Glomerular endothelial cell (primary cell): ENCODE measurements around the gene KIAA0408. TPM values are rescaled to one million over a fixed set of nuclear protein-coding genes. Genes with fewer than 3 reads are reported as not detected.
"Not testable (repeated sequence)": the region's sequence is repeated elsewhere in the genome, so short reads cannot be mapped to it uniquely, and the experiment has no call there.

ENCODE experiments used
- DNase-seq: peaks from one replicate; pipeline ENCODE4 v3.0.0-alpha.2; 2011; ENCODE audit warnings: low read depth, low spot score; ENCODE audit errors: extremely low read depth
- total RNA-seq: library from RNA; depleted of rRNA; stranded (reverse); fragments of >200 nt; gene quantifications from 2 replicates; pipeline ENCODE4 v1.2.3, GENCODE V29; 2015

KIAA0408 gene
- total RNA-seq, 1 donor from 2014 or later: 0.64 TPM

DNA sequence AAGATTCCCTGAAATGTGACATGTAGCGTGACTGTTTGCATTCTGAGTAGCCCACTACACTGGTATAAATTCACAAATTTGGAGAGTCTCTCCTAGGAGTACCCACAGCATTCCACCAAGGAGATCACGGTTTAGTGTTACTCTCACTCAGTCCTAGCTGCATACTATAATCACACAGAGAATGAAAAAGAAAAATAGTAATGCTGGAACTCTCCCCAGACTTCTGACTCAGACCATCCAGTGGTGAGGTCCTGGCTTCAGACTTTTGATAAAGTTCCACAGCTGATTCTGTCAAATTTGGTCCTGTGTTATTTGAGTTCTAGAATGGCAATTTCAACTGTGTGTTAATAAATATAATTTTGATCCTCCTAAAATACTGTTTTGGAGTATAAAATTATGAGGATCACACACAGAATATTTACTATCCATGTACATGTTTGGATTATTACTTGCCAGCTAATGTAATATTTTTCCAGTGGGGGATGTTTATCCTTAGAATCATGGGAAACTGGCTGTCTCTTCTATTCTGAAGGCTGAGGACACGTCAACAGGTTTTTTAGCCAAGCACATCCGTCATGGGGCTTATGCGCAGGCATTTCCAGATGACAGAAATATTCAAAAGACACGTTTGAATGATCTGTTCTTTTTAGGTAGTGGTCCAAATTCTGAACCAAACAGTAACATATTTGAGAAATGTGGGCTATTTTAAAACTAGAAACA lies 5.1 kb upstream of the KIAA0408 start:
- no peak for DNase-seq

- no peak for DNase-seq
Measured at GRCh38 chr6:127463056-127463455, 3.9 kb upstream of the KIAA0408 start.

DNA sequence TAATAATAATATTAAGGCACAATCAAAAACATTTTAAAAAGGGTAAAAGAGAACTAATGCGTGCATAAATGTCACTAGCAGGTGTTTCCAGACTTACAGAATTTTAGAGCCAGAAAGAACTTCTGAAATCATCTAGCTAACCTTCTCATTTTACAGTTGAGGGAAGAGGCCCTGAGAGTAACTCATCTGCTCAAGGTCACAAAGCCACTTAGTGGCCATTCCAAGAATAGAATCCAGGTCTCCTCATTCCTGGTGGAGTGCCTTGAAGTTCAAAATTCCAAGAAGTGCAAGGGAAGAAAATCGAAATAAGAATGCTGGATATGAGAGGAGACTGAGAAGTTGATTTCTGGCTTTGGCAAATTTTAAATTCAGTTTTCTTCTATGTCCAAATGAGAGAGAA lies 3.2 kb upstream of the KIAA0408 start:
- DNase-seq: no peak

GRCh38 chr6:127460465-127460864 lies 1.3 kb upstream of the KIAA0408 start:
- DNase-seq: no peak

- DNase-seq: no peak
Measured at GRCh38 chr6:127458817-127459216, 372 bp downstream of the KIAA0408 start.

DNA sequence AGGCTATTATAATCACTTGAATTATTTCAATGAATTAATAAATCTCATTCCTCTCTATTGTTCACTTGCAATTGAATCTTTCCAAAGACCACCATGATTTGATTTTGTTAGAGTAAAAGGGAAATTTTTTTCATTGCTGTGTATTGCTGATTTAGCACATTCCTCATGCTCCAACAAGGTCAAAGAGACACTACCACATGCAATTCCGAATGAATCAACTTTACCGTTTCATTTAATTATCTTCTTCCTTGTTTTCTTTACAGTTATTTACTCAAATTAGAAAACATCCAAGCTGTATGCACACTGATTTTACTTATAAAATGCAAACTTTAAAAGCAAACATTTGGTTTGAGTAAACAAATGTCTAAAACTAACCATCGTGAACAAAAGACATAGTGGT lies 967 bp downstream of the KIAA0408 start:
- DNase-seq: no peak

DNA sequence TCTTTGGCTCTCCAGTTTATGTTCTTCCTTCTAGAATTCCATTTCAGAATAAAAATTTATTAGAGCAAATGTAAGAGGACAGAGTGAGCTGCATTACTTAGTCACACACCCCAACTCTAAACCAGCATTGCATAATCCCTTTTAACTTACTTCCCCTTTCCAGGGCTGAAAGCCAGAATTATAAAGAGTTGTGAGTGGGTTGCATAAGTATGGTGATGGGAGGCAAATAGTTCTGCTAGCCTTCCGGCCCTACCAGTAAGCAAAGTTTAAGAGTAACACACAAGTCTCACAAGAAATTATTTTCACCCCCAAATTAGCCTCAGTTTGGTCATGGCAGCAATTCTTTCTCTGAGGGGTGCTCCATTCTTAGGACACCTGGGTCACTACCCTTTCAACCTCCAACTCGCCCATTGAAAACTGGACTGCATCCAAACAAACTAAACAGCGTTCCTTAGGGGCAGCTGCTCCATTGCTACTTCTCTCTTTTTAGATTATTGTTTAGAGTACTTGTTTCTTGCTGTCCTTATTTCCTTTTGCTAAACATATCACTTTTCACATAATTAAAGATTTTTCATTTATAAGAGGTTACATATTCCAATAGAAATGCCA lies 1.6 kb downstream of the KIAA0408 start:
- no peak for DNase-seq

GRCh38 chr6:127456465-127456864 lies 2.7 kb downstream of the KIAA0408 start:
- no peak for DNase-seq

- no peak for DNase-seq
Measured at GRCh38 chr6:127453845-127454619, 5.2 kb downstream of the KIAA0408 start.

GRCh38 chr6:127452803-127453202 lies 6.4 kb downstream of the KIAA0408 start:
- DNase-seq: no peak

DNA sequence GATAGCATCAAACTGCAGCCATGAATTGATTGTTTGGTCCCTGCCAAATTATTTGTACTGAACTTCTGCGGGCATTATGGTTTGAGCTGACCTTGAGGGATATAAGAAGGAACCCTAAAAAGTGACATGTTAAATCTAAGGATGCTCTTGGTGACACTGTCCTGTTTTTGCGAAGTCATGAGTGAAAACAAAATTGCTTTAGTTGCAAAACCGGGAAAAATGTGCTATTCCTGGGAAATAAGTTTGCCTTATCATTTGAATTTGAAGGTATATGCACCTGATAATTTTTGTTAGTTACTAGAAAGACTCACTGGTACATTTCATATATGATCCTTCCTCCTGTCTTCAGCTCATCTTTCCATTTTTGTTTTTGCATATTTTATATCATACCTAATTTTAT lies 7.8 kb downstream of the KIAA0408 start:
- DNase-seq: no peak

DNA sequence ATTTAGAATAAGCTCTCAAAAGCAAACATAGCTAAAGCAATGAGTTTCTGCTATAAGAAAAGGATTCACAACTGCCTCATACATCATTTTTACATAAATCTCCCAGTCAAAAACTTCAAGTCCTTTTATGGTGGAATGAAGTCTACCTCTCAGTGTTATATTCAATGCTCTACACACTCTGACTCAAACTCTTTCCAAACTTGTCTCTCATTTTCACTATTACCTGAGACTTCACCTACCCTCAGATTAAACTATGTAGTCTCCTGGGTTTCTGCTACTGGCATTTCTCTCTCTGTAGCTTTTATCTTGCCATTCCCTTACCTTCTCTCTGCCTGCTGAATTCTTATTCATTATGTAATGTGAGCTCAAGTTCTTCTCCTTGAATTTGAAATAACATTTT lies 11.4 kb downstream of the KIAA0408 start:
- no peak for DNase-seq

DNA sequence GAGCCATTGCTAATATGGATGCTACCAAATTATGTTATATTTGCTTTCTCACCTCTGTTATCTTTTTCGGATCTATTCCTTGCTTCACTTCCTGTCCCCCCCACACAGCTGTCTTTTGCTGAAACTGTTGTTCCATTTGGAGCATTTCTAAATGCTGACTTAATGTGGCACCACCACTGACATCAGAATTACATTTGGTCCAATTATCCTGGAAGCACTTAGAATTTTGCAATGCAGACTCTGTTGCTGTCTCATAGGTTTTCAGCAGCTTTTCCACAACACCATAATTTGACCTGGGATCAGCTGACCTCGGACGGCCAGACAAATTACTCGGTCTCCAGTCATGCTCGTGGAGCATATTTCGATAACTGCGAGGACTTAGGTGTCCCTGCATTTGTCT lies 12.8 kb downstream of the KIAA0408 start:
- no peak for DNase-seq

- DNase-seq: no peak
Measured at GRCh38 chr6:127441881-127442280, 17.3 kb downstream of the KIAA0408 start.

DNA sequence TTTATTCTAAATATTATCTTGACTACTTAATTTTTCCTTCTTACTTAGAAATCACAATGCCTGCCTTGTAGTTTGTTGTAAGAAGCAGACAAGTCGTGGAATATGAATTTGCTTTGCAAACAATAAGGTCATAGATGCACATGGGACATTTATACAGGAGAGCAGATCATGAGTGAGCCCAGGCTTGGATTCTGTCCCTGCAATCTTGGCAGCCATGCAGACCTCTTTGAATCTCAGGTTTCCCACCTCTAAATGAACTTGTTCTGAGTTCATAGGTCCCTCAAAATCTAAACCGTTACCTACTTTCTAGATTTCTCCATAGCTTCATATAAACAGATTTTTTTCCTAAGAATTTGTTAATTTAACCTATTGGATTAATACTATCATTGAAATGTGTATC lies 19.5 kb downstream of the KIAA0408 start:
- no peak for DNase-seq

- no peak for DNase-seq
Measured at GRCh38 chr6:127436578-127437110, 22.5 kb downstream of the KIAA0408 start.

DNA sequence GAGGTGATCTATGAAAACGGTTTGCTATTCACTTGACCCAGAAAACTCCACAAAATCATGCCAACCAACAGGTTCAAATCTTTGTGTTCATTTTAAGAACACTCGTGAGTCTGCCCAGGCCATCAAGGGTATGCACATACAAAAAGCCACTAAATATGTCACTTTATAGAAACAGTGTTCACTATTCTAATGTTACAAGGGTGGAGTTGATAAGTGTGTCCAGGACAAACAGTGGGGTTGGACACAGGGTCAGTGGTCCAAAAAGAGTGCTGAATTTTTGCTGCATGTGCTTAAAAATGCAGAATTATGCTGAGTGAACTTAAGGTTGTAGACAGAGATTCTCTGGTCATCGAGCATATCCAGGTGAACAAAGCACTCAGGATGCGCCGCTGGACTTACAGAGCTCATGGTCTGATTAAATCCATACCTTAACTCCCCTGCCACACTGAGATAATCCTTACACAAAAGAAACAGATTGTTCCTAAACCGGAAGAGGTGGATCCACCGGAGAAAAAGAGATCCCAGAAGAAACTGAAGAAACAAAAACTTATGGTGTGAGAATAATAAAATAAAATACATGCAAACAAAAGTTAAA lies 23.5 kb downstream of the KIAA0408 start:
- no peak for DNase-seq

- DNase-seq: no peak
Measured at GRCh38 chr6:127434651-127435050, 24.5 kb downstream of the KIAA0408 start.

- DNase-seq: not testable (repeated sequence)
Measured at GRCh38 chr6:127428562-127428961, 30.6 kb downstream of the KIAA0408 start.

- no peak for DNase-seq
Measured at GRCh38 chr6:127423921-127424320, 35.3 kb downstream of the KIAA0408 start.

- DNase-seq: not testable (repeated sequence)
Measured at GRCh38 chr6:127421164-127421563, 38.0 kb downstream of the KIAA0408 start.
